ENCODE results near the gene MYCN.
"Not testable (repeated sequence)": the region's sequence is repeated elsewhere in the genome, so short reads cannot be mapped to it uniquely, and the experiment has no call there.

MYCN gene

GRCh38 chr2:15939854-15940660, at the start of gene MYCN:
MYCN (plus strand) TSS chr2:15940550; CDS start chr2:15942065, 1,515 bp downstream.
- no peak for DNase-seq (ENCODE audit: low read depth in 2 of 3, low spot score in 2 of 3)

GRCh38 chr2:15890936-15891905, 49.1 kb upstream of the MYCN start:
- no peak for DNase-seq (ENCODE audit: low read depth in 2 of 3, low spot score in 2 of 3)

- no peak for DNase-seq (ENCODE audit: low read depth in 2 of 3, low spot score in 2 of 3)
Measured at GRCh38 chr2:15892151-15892880, 48.0 kb upstream of the MYCN start.

GRCh38 chr2:15893085-15893484, 47.3 kb upstream of the MYCN start:
- DNase-seq (ENCODE audit: low read depth in 2 of 3, low spot score in 2 of 3) = no peak

GRCh38 chr2:15893689-15894480, 46.5 kb upstream of the MYCN start:
- no peak for DNase-seq (ENCODE audit: low read depth in 2 of 3, low spot score in 2 of 3)

GRCh38 chr2:15894481-15895144, 45.7 kb upstream of the MYCN start:
- no peak for DNase-seq (ENCODE audit: low read depth in 2 of 3, low spot score in 2 of 3)

GRCh38 chr2:15895615-15896469, 44.5 kb upstream of the MYCN start:
- no peak for DNase-seq (ENCODE audit: low read depth in 2 of 3, low spot score in 2 of 3)

- no peak for DNase-seq (ENCODE audit: low read depth in 2 of 3, low spot score in 2 of 3)
Measured at GRCh38 chr2:15896859-15897258, 43.5 kb upstream of the MYCN start.

- no peak for DNase-seq (ENCODE audit: low read depth in 2 of 3, low spot score in 2 of 3)
Measured at GRCh38 chr2:15897431-15898098, 42.8 kb upstream of the MYCN start.

GRCh38 chr2:15899327-15899612, 41.1 kb upstream of the MYCN start:
- DNase-seq (ENCODE audit: low read depth in 2 of 3, low spot score in 2 of 3) = no peak

- DNase-seq (ENCODE audit: low read depth in 2 of 3, low spot score in 2 of 3) = no peak
Measured at GRCh38 chr2:15899751-15900493, 40.4 kb upstream of the MYCN start.

- DNase-seq (ENCODE audit: low read depth in 2 of 3, low spot score in 2 of 3) = no peak
Measured at GRCh38 chr2:15901095-15901807, 39.1 kb upstream of the MYCN start.

GRCh38 chr2:15901808-15902130, 38.6 kb upstream of the MYCN start:
- DNase-seq (ENCODE audit: low read depth in 2 of 3, low spot score in 2 of 3) = no peak

GRCh38 chr2:15903910-15904309, 36.4 kb upstream of the MYCN start:
- DNase-seq (ENCODE audit: low read depth in 2 of 3, low spot score in 2 of 3) = not testable (repeated sequence)

GRCh38 chr2:15905267-15905645, 35.1 kb upstream of the MYCN start:
- DNase-seq (ENCODE audit: low read depth in 2 of 3, low spot score in 2 of 3) = no peak

GRCh38 chr2:15905986-15906491, 34.3 kb upstream of the MYCN start:
- DNase-seq (ENCODE audit: low read depth in 2 of 3, low spot score in 2 of 3) = no peak

GRCh38 chr2:15906778-15907177, 33.6 kb upstream of the MYCN start:
- DNase-seq (ENCODE audit: low read depth in 2 of 3, low spot score in 2 of 3) = no peak

Data from activated CD8-positive, alpha-beta memory T cell treated with anti-CD3 and anti-CD28 coated beads for 48 hours (primary cell).